Osteoblast (primary cell): ENCODE results near the gene TBC1D24. TPM values are rescaled to one million over a fixed set of nuclear protein-coding genes. Genes with fewer than 3 reads are reported as not detected.
A peak's percentile ranks its signal among the peaks of the same experiment; 100 is the strongest.
"Not testable (repeated sequence)": the region's sequence is repeated elsewhere in the genome, so short reads cannot be mapped to it uniquely, and the experiment has no call there.

Experiments used
- DNase-seq: peaks from one replicate; pipeline ENCODE4 v3.0.0; 2011; ENCODE audit warnings: low spot score, mixed read lengths; ENCODE audit not compliant: insufficient read length; ENCODE audit errors: missing footprints
- H2AFZ ChIP-seq: 2 replicates; pipeline ENCODE4 v1.6.0; 2011; ENCODE audit warnings: mild to moderate bottlenecking, low read length
- H3K27ac ChIP-seq: 2 replicates; pipeline ENCODE4 v1.5.1; 2011; ENCODE audit warnings: mild to moderate bottlenecking, low read depth, low read length, moderate library complexity
- H3K27me3 ChIP-seq: 2 replicates; pipeline ENCODE4 v1.6.0; 2012; ENCODE audit warnings: mild to moderate bottlenecking, control low read depth, inconsistent platforms, low read length, moderate library complexity; ENCODE audit not compliant: insufficient read depth
- H3K36me3 ChIP-seq: 2 replicates; pipeline ENCODE4 v1.5.1; 2011; ENCODE audit warnings: mild to moderate bottlenecking, low read length, control low read depth, moderate library complexity; ENCODE audit not compliant: insufficient read depth
- H3K4me1 ChIP-seq: 2 replicates; pipeline ENCODE4 v1.5.1; 2011; ENCODE audit warnings: mild to moderate bottlenecking, low read length, control low read depth, moderate library complexity; ENCODE audit not compliant: insufficient read depth
- H3K4me2 ChIP-seq: 2 replicates; pipeline ENCODE4 v1.6.0; 2011; ENCODE audit warnings: mild to moderate bottlenecking, low read length; ENCODE audit not compliant: insufficient read depth
- H3K4me3 ChIP-seq: fragments of 200-600 bp; sonication (generic); 3 replicates; pipeline ENCODE4 v1.5.1; 2012; ENCODE audit warnings: mild to moderate bottlenecking, low read length, inconsistent platforms; ENCODE audit not compliant: insufficient read depth
- H3K79me2 ChIP-seq: 2 replicates; pipeline ENCODE4 v1.6.0; 2012; ENCODE audit warnings: mild to moderate bottlenecking, low read length, control low read depth, inconsistent platforms; ENCODE audit not compliant: insufficient read depth
- H3K9me3 ChIP-seq: 2 replicates; pipeline ENCODE4 v1.5.1; 2011; ENCODE audit warnings: low read depth, low read length, control low read depth
- H4K20me1 ChIP-seq: 2 replicates; pipeline ENCODE4 v1.6.0; 2012; ENCODE audit warnings: mild to moderate bottlenecking, low read length, control low read depth; ENCODE audit not compliant: insufficient read depth
- small RNA-seq: library from RNA; depleted of rRNA; stranded (forward); fragments of <200 nt; gene quantifications from one replicate; pipeline ENCODE3, GENCODE V24; 2012
- total RNA-seq: library from RNA; depleted of rRNA; stranded (reverse); fragments of >200 nt; gene quantifications from 2 replicates; pipeline ENCODE4 v1.2.3, GENCODE V29; 2012
- TF ChIP-seq, protein P1 (sequence below): IDR thresholded peaks from 2 replicates; pipeline ENCODE4 v1.5.1; 2011; ENCODE audit warnings: mild to moderate bottlenecking, low read depth, low read length, moderate library complexity; ENCODE audit errors: extremely low read depth

TBC1D24 gene
- total RNA-seq, 1 donor = 16.6 TPM

GRCh38 chr16:2551420-2551889, 76.5 kb downstream of the TBC1D24 start:
- H4K20me1 ChIP-seq, H2AFZ ChIP-seq, H3K27me3 ChIP-seq, H3K79me2 ChIP-seq, H3K27ac ChIP-seq, H3K4me1 ChIP-seq, H3K36me3 ChIP-seq, H3K4me3 ChIP-seq, H3K4me2 ChIP-seq, DNase-seq, H3K9me3 ChIP-seq: not testable (repeated sequence)
- TF ChIP-seq, protein P1, sequence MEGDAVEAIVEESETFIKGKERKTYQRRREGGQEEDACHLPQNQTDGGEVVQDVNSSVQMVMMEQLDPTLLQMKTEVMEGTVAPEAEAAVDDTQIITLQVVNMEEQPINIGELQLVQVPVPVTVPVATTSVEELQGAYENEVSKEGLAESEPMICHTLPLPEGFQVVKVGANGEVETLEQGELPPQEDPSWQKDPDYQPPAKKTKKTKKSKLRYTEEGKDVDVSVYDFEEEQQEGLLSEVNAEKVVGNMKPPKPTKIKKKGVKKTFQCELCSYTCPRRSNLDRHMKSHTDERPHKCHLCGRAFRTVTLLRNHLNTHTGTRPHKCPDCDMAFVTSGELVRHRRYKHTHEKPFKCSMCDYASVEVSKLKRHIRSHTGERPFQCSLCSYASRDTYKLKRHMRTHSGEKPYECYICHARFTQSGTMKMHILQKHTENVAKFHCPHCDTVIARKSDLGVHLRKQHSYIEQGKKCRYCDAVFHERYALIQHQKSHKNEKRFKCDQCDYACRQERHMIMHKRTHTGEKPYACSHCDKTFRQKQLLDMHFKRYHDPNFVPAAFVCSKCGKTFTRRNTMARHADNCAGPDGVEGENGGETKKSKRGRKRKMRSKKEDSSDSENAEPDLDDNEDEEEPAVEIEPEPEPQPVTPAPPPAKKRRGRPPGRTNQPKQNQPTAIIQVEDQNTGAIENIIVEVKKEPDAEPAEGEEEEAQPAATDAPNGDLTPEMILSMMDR = peak; percentile 29

DNA sequence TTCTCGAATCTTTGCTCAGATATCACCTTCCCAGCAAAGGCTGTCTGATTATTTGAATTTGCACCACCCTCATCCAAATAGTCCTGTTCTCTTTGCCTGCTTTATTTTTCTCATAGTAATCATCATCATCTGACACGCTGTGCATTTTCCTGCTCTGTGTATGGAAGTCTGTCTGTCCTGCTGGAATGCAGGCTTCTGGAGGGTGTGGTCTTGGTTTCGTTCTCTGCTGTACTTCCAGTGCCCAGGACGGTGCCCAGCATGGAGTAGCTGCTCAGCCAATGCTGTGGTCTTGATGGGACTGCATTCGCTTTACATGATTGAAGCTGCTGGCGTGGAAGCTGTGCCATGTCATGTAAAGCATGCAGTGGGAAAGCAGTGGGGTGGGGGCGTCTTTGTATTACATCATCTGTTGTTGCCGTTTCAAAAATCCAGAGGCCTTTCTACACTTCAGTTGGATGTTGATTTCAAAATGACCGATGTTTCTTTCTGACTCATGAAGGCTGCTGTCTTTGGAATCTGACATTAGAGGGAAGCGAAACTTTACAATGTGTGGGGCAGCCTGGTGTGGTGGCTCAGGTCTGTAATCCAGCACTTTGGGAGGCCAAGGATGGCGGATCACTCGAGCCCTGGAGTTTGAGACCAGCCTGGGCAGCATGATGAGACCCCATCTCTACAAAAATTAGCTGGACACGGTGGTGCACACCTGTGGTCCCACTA, 79.9 kb downstream of the TBC1D24 start:
- not testable (repeated sequence) for H3K9me3 ChIP-seq, H2AFZ ChIP-seq, H3K4me1 ChIP-seq, H3K36me3 ChIP-seq, H3K27me3 ChIP-seq, H4K20me1 ChIP-seq, H3K4me3 ChIP-seq, DNase-seq, H3K4me2 ChIP-seq, H3K79me2 ChIP-seq, H3K27ac ChIP-seq

Small RNA genes lying within 50 kb of the gene (small RNA-seq; reads per million reads assigned to genes)
- not detected for gene AC093525.1
- not detected for gene MIR3178
- gene MIR6768 = 0.45 reads per million

Other genes starting within 250 kb of the TBC1D24 start
- 0.72 and 0.88 TPM in 2 replicates for gene DNASE1L2, start 238.7 kb upstream of the TBC1D24 start, total RNA-seq
- 42.3 and 44.5 TPM in 2 replicates for gene ECI1, start 223.5 kb upstream of the TBC1D24 start, total RNA-seq
- gene RNPS1, start 207.0 kb upstream of the TBC1D24 start, total RNA-seq = 64.2 and 81.1 TPM in 2 replicates
- 0.88 and 1.4 TPM in 2 replicates for gene ABCA3, start 134.4 kb upstream of the TBC1D24 start, total RNA-seq
- gene CCNF, start 45.7 kb upstream of the TBC1D24 start, total RNA-seq = 6.9 and 7.4 TPM in 2 replicates
- 3.5 and 5.1 TPM in 2 replicates for gene TEDC2, start 15.0 kb upstream of the TBC1D24 start, total RNA-seq
- under 0.01 and 0.36 TPM in 2 replicates for gene NTN3, start 3.8 kb upstream of the TBC1D24 start, total RNA-seq
- gene ATP6V0C, start 38.8 kb downstream of the TBC1D24 start, total RNA-seq = 18.8 and 22.7 TPM in 2 replicates
- 88.4 and 94.8 TPM in 2 replicates for gene AMDHD2, start 45.2 kb downstream of the TBC1D24 start, total RNA-seq
- not detected in 2 replicates for gene CEMP1, start 56.3 kb downstream of the TBC1D24 start, total RNA-seq
- 19.2 and 23.2 TPM in 2 replicates for gene PDPK1, start 62.9 kb downstream of the TBC1D24 start, total RNA-seq
- 19.2 and 21.7 TPM in 2 replicates for gene KCTD5, start 207.4 kb downstream of the TBC1D24 start, total RNA-seq
- gene PRSS27, start 245.1 kb downstream of the TBC1D24 start, total RNA-seq = 1.5 and 2.5 TPM in 2 replicates